Lung (tissue), 12 donors: ENCODE measurements around the gene SLC45A1. TPM values are rescaled to one million over a fixed set of nuclear protein-coding genes. Genes with fewer than 3 reads are reported as not detected.

Source experiments
- ATAC-seq: fragments of 200-7000 bp; cut with Tn5 transposase; one replicate; pipeline ENCODE4 v1.9.1; 2020; ENCODE audit warnings: moderate number of reproducible peaks; ENCODE audit not compliant: insufficient read depth, low FRiP score
- DNase-seq, 3 donors: peaks; one replicate each; pipeline ENCODE4 v3.0.0-alpha.2; 2013 to 2017
- H3K27ac ChIP-seq, 2 donors: one replicate each; pipeline ENCODE4 v1.5.1; 2013; ENCODE audit warnings: mild to moderate bottlenecking in 2 of 2, moderate library complexity in 2 of 2, control low read depth in 1 of 2, inconsistent platforms in 1 of 2, low read depth in 1 of 2, low read length in 1 of 2
- H3K27me3 ChIP-seq, 3 donors: one replicate each; pipeline ENCODE4 v1.5.1; 2013; ENCODE audit warnings: low read length in 2 of 3; ENCODE audit not compliant: control insufficient read depth in 3 of 3, insufficient read depth in 3 of 3
- H3K36me3 ChIP-seq, 4 donors: one replicate each; pipeline ENCODE4 v1.5.1; 2013; ENCODE audit warnings: low read length in 4 of 4, mild to moderate bottlenecking in 1 of 4, moderate library complexity in 1 of 4; ENCODE audit not compliant: control insufficient read depth in 4 of 4, insufficient read depth in 4 of 4
- H3K4me1 ChIP-seq, 5 donors: one replicate each; pipeline ENCODE4 v1.5.1; 2013; ENCODE audit warnings: low read length in 5 of 5, mild to moderate bottlenecking in 2 of 5, moderate library complexity in 1 of 5; ENCODE audit not compliant: control insufficient read depth in 5 of 5, insufficient read depth in 5 of 5
- H3K4me3 ChIP-seq: one replicate; pipeline ENCODE4 v1.5.1; 2013; ENCODE audit warnings: mild to moderate bottlenecking, control low read depth, moderate library complexity
- H3K9ac ChIP-seq, 2 donors: one replicate each; pipeline ENCODE4 v1.5.1; 2013; ENCODE audit warnings: low read length in 2 of 2, control low read depth in 1 of 2; ENCODE audit not compliant: insufficient read depth in 1 of 2
- H3K9me3 ChIP-seq, 4 donors: one replicate each; pipeline ENCODE4 v1.5.1; 2013; ENCODE audit warnings: low read length in 3 of 4, mild to moderate bottlenecking in 1 of 4, moderate library complexity in 1 of 4; ENCODE audit not compliant: control insufficient read depth in 4 of 4, insufficient read depth in 3 of 4
- CTCF ChIP-seq: IDR thresholded peaks from 2 replicates; pipeline ENCODE4 v1.5.1; 2012; ENCODE audit warnings: mild to moderate bottlenecking; ENCODE audit errors: control extremely low read depth, extremely low read depth
- WGBS, 2 donors: extraction: QIAGEN DNeasy Blood & Tissue Kit; methylation state at CpG; one replicate each; pipeline ENCODE4 v1.1.7; 2013; 5-methylcytosine and 5-hydroxymethylcytosine counted together
- polyA plus RNA-seq, 2 donors: library from polyadenylated mRNA; stranded (reverse); fragments of 200-250 nt; gene quantifications; one replicate each; pipeline ENCODE4 v1.2.1, GENCODE V29; 2013
- total RNA-seq, 2 donors: library from RNA; depleted of rRNA in 1 of 2; stranded (reverse); fragments of >200 nt in 1 of 2; gene quantifications; one replicate each; pipeline ENCODE4 v1.2.1, GENCODE V29; 2014 to 2021
- donor health status: control.
- donor health status: control.
- donor health status: Bipolar disorder and iron deficiency.
- donor health status: healthy.
- donor health status: DM: yes; HTN: yes; CAD: no.

Gene SLC45A1
- total and polyA plus RNA-seq, 4 donors, result 0.74 to 1.6 (median 1.1) TPM

DNA sequence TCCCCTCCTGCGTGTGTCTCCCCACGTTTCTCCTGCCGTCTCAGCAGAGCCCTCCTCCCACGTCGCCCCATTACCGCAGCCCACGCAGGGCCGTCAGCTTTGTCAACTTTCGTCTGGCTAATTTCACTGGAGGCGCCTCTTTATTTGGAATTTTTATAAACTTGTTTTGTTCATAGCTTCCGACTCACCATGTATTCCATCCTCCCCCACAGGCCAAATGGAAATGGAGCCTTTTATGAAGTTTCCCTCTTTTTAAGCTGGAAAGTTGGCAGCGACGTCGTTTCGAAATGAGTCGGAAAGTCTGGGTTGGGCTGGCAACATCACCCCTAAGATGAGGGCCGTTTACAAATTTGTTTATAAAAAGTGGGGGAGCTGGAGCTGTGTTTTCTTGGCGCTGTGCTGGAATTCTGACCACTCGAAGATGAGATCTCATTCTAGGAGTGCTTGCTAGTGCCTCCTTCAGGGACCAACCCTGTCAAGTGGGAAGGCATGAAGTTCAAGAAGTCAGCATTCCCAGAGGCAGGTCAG lies 23.7 kb upstream of the SLC45A1 start:
- DNase-seq (peak; percentile 27 to 67 (median 61)), ATAC-seq (peak; percentile 27)
- H3K4me1 ChIP-seq, result peaks cover 0 to 8% (median 0%) of the 10 kb centered on the region in 5 donors
- WGBS, 2 donors, result 62 to 85% methylated on average over 19 of the region's 19 CpGs
- H3K4me3 ChIP-seq, result no peak overlapping the region
- H3K36me3 ChIP-seq, result no peaks in the 10 kb centered on the region
- no peaks in the 10 kb centered on the region for H3K9me3 ChIP-seq
- H3K9ac ChIP-seq, result no peak overlapping the region
- H3K27me3 ChIP-seq, result no peaks in the 10 kb centered on the region
- peak overlapping the region in 1 of 2 donors; percentile 76 for H3K27ac ChIP-seq
- TF ChIP-seq CTCF, result no peak

GRCh38 chr1:8297245-8297644 lies 20.7 kb upstream of the SLC45A1 start:
- WGBS, 2 donors, result 81 to 87% methylated on average over 4 of the region's 4 CpGs
- ATAC-seq, result no peak
- no peak for TF ChIP-seq CTCF
- DNase-seq, result no peak
- Histone ChIP-seq H3K4me1 (peaks cover 0 to 8% (median 0%) of the 10 kb centered on the region in 5 donors), H3K27ac (no peak overlapping the region), H3K36me3 (no peaks in the 10 kb centered on the region), H3K4me3 (no peak overlapping the region), H3K27me3 (no peaks in the 10 kb centered on the region), H3K9ac (no peak overlapping the region), H3K9me3 (no peaks in the 10 kb centered on the region)

- H3K27ac ChIP-seq, result no peak overlapping the region
- no peak overlapping the region for H3K4me3 ChIP-seq
- TF ChIP-seq CTCF, result no peak
- H3K9me3 ChIP-seq, result no peaks in the 10 kb centered on the region
- 96 to 98% methylated on average over 5 of the region's 5 CpGs for WGBS, 2 donors
- DNase-seq (no peak), ATAC-seq (no peak)
- no peak overlapping the region for H3K9ac ChIP-seq
- H3K36me3 ChIP-seq, result no peaks in the 10 kb centered on the region
- no peaks in the 10 kb centered on the region for H3K27me3 ChIP-seq
- H3K4me1 ChIP-seq, result peaks cover 0 to 3% (median 0%) of the 10 kb centered on the region in 5 donors
These were observed 18.0 kb upstream of the SLC45A1 start for GRCh38 chr1:8299963-8300362.
